Activated T-cell treated with anti-CD3 and anti-CD28 coated beads, Interleukin-2, amount 50 U/mL, for 24 hours (primary cell): Measurements from ENCODE around the gene STK26.
"Not testable (repeated sequence)": the region's sequence is repeated elsewhere in the genome, so short reads cannot be mapped to it uniquely, and the experiment has no call there.

Experiments used
- DNase-seq: peaks from one replicate; pipeline ENCODE4 v3.0.0-alpha.2; 2020
- H3K27ac Mint-ChIP-seq: 2 replicates; pipeline ENCODE4 v1.8.0; 2020; ENCODE audit warnings: mild to moderate bottlenecking, mixed read lengths
- H3K27me3 Mint-ChIP-seq: 2 replicates; pipeline ENCODE4 v1.8.0; 2020; ENCODE audit warnings: mixed read lengths
- H3K36me3 Mint-ChIP-seq: 2 replicates; pipeline ENCODE4 v1.8.0; 2020; ENCODE audit warnings: low read depth, mixed read lengths
- H3K4me1 Mint-ChIP-seq: 2 replicates; pipeline ENCODE4 v1.8.0; 2020; ENCODE audit warnings: low read depth, mixed read lengths
- H3K4me3 Mint-ChIP-seq: 2 replicates; pipeline ENCODE4 v1.8.0; 2020; ENCODE audit warnings: mild to moderate bottlenecking, moderate library complexity, mixed read lengths
- H3K9me3 Mint-ChIP-seq: 2 replicates; pipeline ENCODE4 v1.8.0; 2020; ENCODE audit warnings: mixed read lengths

Gene STK26

DNA sequence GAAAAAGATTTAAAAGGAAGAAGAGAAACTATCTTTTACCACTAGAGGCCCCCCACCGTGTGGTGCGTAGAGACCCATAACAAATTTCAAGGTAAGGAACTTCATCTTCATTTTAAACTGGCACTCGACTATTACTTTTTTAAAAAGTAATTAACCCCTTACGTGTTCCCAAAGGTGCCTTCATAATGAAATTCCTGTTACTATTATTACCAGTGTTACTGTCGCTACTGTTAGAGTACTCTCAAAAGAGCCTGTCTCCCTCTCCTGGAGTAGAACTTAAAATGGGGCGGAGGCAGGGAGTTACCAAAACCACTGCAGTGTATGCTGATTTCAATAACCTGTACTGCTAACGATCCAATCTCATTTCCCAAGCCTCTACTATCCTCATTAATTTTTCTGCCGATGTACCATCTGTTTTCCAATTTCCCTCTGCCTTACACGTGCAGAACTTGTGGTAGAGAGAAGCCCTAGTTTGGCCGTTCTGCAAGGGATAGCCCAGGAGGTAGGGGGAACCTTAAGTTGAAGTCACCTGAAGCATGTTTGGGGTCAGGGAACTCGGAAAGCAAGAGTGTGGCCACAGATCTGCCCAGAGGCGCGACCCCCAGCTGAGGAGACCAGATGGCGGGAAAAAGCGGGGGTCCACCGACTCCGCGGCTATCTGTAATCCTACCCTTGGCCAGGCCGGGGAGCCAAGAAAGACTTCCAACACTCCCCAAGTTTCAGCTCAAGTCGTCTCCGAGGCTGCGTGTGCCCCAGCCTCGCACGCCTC lies 720 bp upstream of the STK26 start:
- Mint-ChIP-seq H3K27ac (peak overlapping the region; percentile 94), H3K27me3 (peaks cover 41% of the 10 kb centered on the region), H3K36me3 (peaks cover 28% of the 10 kb centered on the region), H3K4me1 (peaks cover 34% of the 10 kb centered on the region), H3K9me3 (no peaks in the 10 kb centered on the region), H3K4me3 (peak overlapping the region; percentile 90)
- DNase-seq, result no peak

GRCh38 chrX:132023896-132024386 lies 839 bp downstream of the STK26 start:
- Mint-ChIP-seq H3K4me3 (peak overlapping the region; percentile 90), H3K9me3 (no peaks in the 10 kb centered on the region), H3K27ac (peak overlapping the region; percentile 94), H3K27me3 (peaks cover 45% of the 10 kb centered on the region), H3K36me3 (peaks cover 33% of the 10 kb centered on the region), H3K4me1 (peaks cover 40% of the 10 kb centered on the region)
- DNase-seq, result peak; percentile 68

- H3K4me1 Mint-ChIP-seq, result peaks cover 49% of the 10 kb centered on the region
- peaks cover 45% of the 10 kb centered on the region for H3K27me3 Mint-ChIP-seq
- no peaks in the 10 kb centered on the region for H3K9me3 Mint-ChIP-seq
- DNase-seq, result no peak
- peaks cover 37% of the 10 kb centered on the region for H3K36me3 Mint-ChIP-seq
- H3K4me3 Mint-ChIP-seq, result peak overlapping the region; percentile 90
- peak overlapping the region; percentile 84 for H3K27ac Mint-ChIP-seq
Measured at GRCh38 chrX:132025041-132025440, 1.9 kb downstream of the STK26 start.

GRCh38 chrX:132030264-132030663 lies 7.2 kb downstream of the STK26 start:
- Mint-ChIP-seq H3K9me3 (no peaks in the 10 kb centered on the region), H3K27ac (peak overlapping the region; percentile 48), H3K4me1 (peaks cover 69% of the 10 kb centered on the region), H3K27me3 (peaks cover 29% of the 10 kb centered on the region), H3K36me3 (peaks cover 35% of the 10 kb centered on the region), H3K4me3 (no peak overlapping the region)
- DNase-seq, result no peak

DNA sequence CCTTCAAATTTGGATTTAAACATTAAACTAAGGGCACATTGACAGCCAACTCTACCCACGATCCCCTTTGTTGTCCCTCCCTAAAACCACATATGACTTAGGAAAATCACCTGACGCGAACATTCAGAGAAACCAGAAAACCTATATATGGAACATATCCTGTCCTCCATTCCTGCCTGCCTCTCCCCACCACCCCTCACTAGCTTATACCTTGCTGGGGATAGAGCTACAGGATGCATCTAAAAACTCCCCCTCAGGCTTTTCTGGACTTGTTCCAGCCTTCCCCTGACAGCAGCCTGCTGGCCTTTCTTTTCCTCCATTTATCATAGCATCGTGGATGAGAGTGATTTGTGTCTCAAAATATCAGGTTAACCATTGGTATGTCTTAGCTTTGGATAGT lies 8.8 kb downstream of the STK26 start:
- H3K27ac Mint-ChIP-seq, result peak overlapping the region; percentile 42
- H3K4me3 Mint-ChIP-seq, result peak overlapping the region; percentile 13
- H3K4me1 Mint-ChIP-seq, result peaks cover 71% of the 10 kb centered on the region

DNA sequence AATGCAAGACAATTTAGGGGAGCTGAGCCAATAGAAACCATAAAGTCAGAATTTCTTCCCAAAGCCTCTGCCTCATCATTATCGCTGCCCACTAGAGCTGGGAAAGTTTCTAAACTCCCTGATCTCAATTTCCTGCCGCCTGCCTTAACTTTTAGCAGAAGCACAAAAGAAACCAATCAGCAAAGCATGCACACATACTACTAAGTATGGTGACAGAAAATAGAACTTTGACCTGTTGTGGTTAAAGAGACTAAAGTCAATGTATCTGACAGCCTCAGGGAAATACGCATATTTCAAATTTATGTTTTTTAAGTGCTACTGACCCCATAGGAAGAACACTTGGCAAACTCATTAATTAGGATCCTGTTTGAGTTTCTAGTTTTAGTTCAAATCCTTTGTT lies 10.1 kb downstream of the STK26 start:
- H3K9me3 Mint-ChIP-seq, result no peaks in the 10 kb centered on the region
- H3K27me3 Mint-ChIP-seq, result peaks cover 28% of the 10 kb centered on the region
- DNase-seq, result no peak
- peak overlapping the region; percentile 23 for H3K27ac Mint-ChIP-seq
- H3K36me3 Mint-ChIP-seq, result peaks cover 22% of the 10 kb centered on the region
- H3K4me1 Mint-ChIP-seq, result peaks cover 70% of the 10 kb centered on the region
- no peak overlapping the region for H3K4me3 Mint-ChIP-seq

More for the DNA sequence above, 8.8 kb downstream of the STK26 start:
- no peak for DNase-seq
- Mint-ChIP-seq H3K9me3 (no peaks in the 10 kb centered on the region), H3K36me3 (peaks cover 26% of the 10 kb centered on the region), H3K27me3 (peaks cover 26% of the 10 kb centered on the region)

DNA sequence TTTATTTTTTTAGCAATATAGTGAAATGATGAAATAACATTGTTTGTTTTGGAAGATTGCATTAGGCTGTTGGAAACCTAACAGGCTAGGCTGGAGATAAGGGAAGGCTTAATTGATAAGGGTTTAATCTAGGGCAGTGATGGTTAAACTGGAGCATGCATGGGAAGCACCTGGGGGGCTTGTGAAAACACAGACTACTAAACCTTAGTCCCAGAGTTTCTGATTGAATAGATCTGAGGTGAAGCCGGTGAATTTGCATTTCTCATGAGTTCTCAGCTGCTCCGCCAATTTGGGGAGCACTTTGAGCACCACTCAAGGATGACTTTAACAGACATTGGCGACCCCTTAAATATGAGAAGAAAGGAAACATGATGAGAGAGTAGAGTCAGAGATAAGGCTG lies 11.5 kb downstream of the STK26 start:
- peaks cover 67% of the 10 kb centered on the region for H3K4me1 Mint-ChIP-seq
- peaks cover 24% of the 10 kb centered on the region for H3K27me3 Mint-ChIP-seq
- no peaks in the 10 kb centered on the region for H3K9me3 Mint-ChIP-seq
- DNase-seq, result no peak
- peaks cover 17% of the 10 kb centered on the region for H3K36me3 Mint-ChIP-seq
- H3K27ac Mint-ChIP-seq, result no peak overlapping the region
- no peak overlapping the region for H3K4me3 Mint-ChIP-seq

GRCh38 chrX:132037479-132037993 lies 14.4 kb downstream of the STK26 start:
- Mint-ChIP-seq H3K4me1 (peaks cover 69% of the 10 kb centered on the region), H3K4me3 (no peak overlapping the region), H3K27me3 (peaks cover 26% of the 10 kb centered on the region), H3K36me3 (peaks cover 12% of the 10 kb centered on the region), H3K9me3 (no peaks in the 10 kb centered on the region), H3K27ac (no peak overlapping the region)
- DNase-seq, result no peak

GRCh38 chrX:132040066-132040465 lies 17.0 kb downstream of the STK26 start:
- peaks cover 31% of the 10 kb centered on the region for H3K27me3 Mint-ChIP-seq
- no peaks in the 10 kb centered on the region for H3K9me3 Mint-ChIP-seq
- no peak overlapping the region for H3K4me3 Mint-ChIP-seq
- peaks cover 63% of the 10 kb centered on the region for H3K4me1 Mint-ChIP-seq
- H3K27ac Mint-ChIP-seq, result no peak overlapping the region
- H3K36me3 Mint-ChIP-seq, result peaks cover 8% of the 10 kb centered on the region
- no peak for DNase-seq

DNA sequence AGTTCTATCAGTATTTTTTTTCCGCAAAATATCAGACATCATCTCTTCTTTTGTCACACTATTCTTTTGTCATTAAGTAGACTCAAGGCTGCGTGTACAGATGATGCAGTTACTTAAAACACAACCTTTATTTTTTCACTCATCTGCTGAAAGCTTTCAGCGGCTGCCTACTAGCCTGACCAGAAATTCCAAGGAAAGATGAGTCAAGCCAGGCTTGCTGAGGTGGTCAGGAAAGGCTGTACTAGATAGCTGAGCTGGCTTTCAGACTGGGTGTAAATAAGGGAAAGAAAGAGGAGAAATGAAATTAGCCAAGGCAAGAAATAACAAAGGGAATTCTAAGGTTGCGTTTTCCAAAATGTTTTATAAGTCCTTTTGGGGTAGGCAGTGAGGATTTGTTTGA lies 17.9 kb downstream of the STK26 start:
- H3K4me1 Mint-ChIP-seq, result peaks cover 63% of the 10 kb centered on the region
- H3K27me3 Mint-ChIP-seq, result peaks cover 34% of the 10 kb centered on the region
- H3K9me3 Mint-ChIP-seq, result no peaks in the 10 kb centered on the region
- no peak overlapping the region for H3K27ac Mint-ChIP-seq
- peaks cover 6% of the 10 kb centered on the region for H3K36me3 Mint-ChIP-seq
- no peak for DNase-seq
- H3K4me3 Mint-ChIP-seq, result no peak overlapping the region

GRCh38 chrX:132043977-132044376 lies 20.9 kb downstream of the STK26 start:
- no peak for DNase-seq
- H3K27me3 Mint-ChIP-seq, result peaks cover 26% of the 10 kb centered on the region
- peaks cover 5% of the 10 kb centered on the region for H3K36me3 Mint-ChIP-seq
- H3K4me3 Mint-ChIP-seq, result no peak overlapping the region
- H3K4me1 Mint-ChIP-seq, result peaks cover 60% of the 10 kb centered on the region
- H3K27ac Mint-ChIP-seq, result no peak overlapping the region
- no peaks in the 10 kb centered on the region for H3K9me3 Mint-ChIP-seq

DNA sequence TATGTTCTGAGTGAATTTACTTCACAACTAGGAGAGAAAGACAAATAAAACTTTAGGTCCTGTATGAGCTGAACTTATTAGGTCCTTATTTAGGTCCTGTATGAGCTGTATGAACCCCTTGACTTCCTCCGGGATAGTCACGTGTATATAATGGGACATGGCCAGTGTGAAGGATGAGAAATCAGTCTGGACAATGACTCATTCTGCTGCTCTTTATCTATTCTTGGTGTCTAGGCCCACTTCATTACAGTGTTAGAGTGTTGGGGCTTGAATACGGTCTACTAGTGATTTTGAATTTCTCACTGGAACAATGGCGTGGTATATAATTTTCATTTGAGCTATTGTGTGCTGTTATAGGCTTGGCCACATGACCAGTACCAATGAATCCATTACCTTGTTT lies 21.9 kb downstream of the STK26 start:
- Mint-ChIP-seq H3K4me3 (no peak overlapping the region), H3K4me1 (peaks cover 61% of the 10 kb centered on the region), H3K9me3 (no peaks in the 10 kb centered on the region), H3K27ac (no peak overlapping the region), H3K36me3 (peaks cover 9% of the 10 kb centered on the region), H3K27me3 (peaks cover 20% of the 10 kb centered on the region)
- no peak for DNase-seq

GRCh38 chrX:132045456-132045855 lies 22.4 kb downstream of the STK26 start:
- no peak for DNase-seq
- H3K9me3 Mint-ChIP-seq, result no peaks in the 10 kb centered on the region
- H3K27me3 Mint-ChIP-seq, result peaks cover 18% of the 10 kb centered on the region
- peaks cover 10% of the 10 kb centered on the region for H3K36me3 Mint-ChIP-seq
- H3K27ac Mint-ChIP-seq, result no peak overlapping the region
- H3K4me1 Mint-ChIP-seq, result peaks cover 58% of the 10 kb centered on the region
- no peak overlapping the region for H3K4me3 Mint-ChIP-seq

DNA sequence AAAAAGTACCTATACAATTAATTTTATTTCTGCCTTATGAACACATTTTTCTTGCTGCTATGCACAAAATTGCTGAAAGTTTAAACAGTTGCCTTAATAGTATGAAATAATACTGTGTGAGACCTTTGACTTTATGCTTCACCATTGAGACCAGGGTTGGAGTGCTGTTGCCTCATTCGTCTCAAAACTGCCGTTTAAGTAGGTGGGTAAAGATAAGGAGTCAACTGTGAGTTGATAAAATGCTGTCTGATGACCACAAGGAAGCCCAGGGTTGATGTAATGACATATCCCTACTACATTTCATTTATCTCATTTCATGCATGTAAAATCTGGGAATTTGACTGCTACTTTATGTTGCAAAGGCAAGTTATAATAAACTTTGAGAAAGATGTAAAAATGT lies 23.4 kb downstream of the STK26 start:
- H3K4me1 Mint-ChIP-seq, result peaks cover 47% of the 10 kb centered on the region
- H3K4me3 Mint-ChIP-seq, result no peak overlapping the region
- peaks cover 20% of the 10 kb centered on the region for H3K27me3 Mint-ChIP-seq

DNA sequence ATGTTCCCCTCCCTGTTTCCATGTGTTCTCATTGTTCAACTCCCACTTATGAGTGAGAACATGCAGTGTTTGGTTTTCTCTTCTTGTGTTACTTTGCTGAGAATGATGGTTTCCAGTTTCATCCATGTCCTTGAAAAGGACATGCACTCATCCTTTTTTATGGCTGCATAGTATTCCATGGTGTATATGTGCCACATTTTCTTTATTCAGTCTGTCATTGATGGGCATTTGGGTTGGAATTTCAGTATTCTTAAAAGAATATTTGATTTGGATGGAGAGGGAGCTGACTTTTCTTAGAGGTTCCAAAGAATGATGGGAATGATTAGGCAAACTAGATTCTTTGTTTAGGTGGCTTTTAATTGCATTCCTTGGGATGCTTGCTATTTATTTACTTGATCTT lies 28.7 kb downstream of the STK26 start:
- not testable (repeated sequence) for H3K27ac Mint-ChIP-seq, H3K9me3 Mint-ChIP-seq, H3K4me3 Mint-ChIP-seq, DNase-seq
- peaks cover 39% of the 10 kb centered on the region for H3K4me1 Mint-ChIP-seq
- H3K27me3 Mint-ChIP-seq, result peaks cover 14% of the 10 kb centered on the region
- H3K36me3 Mint-ChIP-seq, result peaks cover 31% of the 10 kb centered on the region

More for the DNA sequence above, 23.4 kb downstream of the STK26 start:
- no peak for DNase-seq
- no peaks in the 10 kb centered on the region for H3K9me3 Mint-ChIP-seq
- peaks cover 13% of the 10 kb centered on the region for H3K36me3 Mint-ChIP-seq
- H3K27ac Mint-ChIP-seq, result no peak overlapping the region
